GM12865 (cell line): Measurements from ENCODE around the gene CMTM1.
"Not testable (repeated sequence)": the region's sequence is repeated elsewhere in the genome, so short reads cannot be mapped to it uniquely, and the experiment has no call there.

Experiments
- DNase-seq: peaks from one replicate; pipeline ENCODE4 v3.0.0; 2010; ENCODE audit warnings: low read depth
- H3K4me3 ChIP-seq: 2 replicates; pipeline ENCODE4 v1.5.1; 2011; ENCODE audit warnings: mild to moderate bottlenecking, low read depth, low read length, control low read depth
- TF ChIP-seq, protein P1 (sequence below): IDR thresholded peaks from 2 replicates; pipeline ENCODE4 v1.5.1; 2011; ENCODE audit warnings: low read length, control low read depth, low read depth, inconsistent platforms; ENCODE audit not compliant: insufficient read depth; ENCODE audit errors: missing control alignments

Gene CMTM1

GRCh38 chr16:66563574-66564334 is 2.5 kb upstream of the CMTM1 start:
- DNase-seq = no peak
- no peak overlapping the region for H3K4me3 ChIP-seq
- TF ChIP-seq, protein P1, sequence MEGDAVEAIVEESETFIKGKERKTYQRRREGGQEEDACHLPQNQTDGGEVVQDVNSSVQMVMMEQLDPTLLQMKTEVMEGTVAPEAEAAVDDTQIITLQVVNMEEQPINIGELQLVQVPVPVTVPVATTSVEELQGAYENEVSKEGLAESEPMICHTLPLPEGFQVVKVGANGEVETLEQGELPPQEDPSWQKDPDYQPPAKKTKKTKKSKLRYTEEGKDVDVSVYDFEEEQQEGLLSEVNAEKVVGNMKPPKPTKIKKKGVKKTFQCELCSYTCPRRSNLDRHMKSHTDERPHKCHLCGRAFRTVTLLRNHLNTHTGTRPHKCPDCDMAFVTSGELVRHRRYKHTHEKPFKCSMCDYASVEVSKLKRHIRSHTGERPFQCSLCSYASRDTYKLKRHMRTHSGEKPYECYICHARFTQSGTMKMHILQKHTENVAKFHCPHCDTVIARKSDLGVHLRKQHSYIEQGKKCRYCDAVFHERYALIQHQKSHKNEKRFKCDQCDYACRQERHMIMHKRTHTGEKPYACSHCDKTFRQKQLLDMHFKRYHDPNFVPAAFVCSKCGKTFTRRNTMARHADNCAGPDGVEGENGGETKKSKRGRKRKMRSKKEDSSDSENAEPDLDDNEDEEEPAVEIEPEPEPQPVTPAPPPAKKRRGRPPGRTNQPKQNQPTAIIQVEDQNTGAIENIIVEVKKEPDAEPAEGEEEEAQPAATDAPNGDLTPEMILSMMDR = no peak

GRCh38 chr16:66567270-66567669 is 1.0 kb downstream of the CMTM1 start:
- not testable (repeated sequence) for H3K4me3 ChIP-seq, DNase-seq

GRCh38 chr16:66568355-66568754 is 2.1 kb downstream of the CMTM1 start:
- DNase-seq = no peak
- no peak overlapping the region for H3K4me3 ChIP-seq
- TF ChIP-seq, protein P1 = no peak

DNA sequence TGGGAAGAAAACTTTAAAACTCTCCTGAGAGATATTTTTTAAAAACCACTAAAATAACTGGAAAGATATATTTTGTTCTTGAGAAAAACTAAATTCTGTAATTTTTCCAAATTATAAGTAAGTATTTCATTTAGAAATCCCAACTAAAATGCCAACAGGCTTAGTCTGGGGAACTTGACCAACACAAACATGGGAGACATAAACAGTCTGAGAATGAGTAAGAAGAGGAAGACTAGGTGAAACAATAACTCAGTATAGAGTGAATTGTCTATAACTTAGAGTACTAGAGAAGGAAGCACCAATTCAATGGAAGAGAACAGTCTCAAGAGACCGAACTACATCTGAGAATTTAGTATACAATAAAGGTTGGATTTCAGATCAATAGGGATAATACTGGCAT is 2.9 kb downstream of the CMTM1 start:
- no peak for DNase-seq
- no peak overlapping the region for H3K4me3 ChIP-seq
- TF ChIP-seq, protein P1 = no peak

DNA sequence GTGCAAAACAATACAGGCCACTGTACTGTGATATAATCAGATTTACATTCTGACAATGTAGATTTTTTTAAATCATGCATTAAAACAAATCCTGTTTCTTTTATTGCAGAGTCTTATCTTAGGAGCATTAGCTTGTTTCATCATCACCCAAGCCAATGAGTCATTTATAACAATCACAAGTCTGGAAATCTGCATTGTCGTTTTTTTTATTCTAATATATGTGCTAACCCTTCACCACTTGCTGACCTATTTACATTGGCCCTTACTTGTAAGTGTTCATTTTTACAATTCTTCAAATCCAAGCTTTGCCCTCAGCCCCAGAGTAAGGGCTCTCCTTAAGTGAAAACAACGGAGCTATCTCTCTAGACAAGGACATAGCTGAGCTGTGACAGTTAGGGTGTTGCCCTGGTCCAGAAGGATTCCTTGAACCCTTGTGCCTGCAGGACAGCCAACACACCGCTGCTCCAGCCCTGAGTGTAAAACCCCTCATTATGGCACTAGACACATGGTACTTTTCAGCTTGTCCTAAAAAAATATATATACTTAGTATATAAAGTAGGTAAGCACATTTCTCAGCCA is 3.7 kb downstream of the CMTM1 start:
- no peak overlapping the region for H3K4me3 ChIP-seq
- DNase-seq = no peak
- TF ChIP-seq, protein P1 = no peak

- TF ChIP-seq, protein P1 = no peak
- DNase-seq = no peak
- H3K4me3 ChIP-seq = no peak overlapping the region
Observed at GRCh38 chr16:66572356-66572755, 6.1 kb downstream of the CMTM1 start.

GRCh38 chr16:66574081-66574480 is 7.8 kb downstream of the CMTM1 start:
- TF ChIP-seq, protein P1 = no peak
- no peak for DNase-seq
- H3K4me3 ChIP-seq = no peak overlapping the region
